Sigmoid colon (tissue), 7 donors: ENCODE measurements around the gene ANGPTL8. TPM values are rescaled to one million over a fixed set of nuclear protein-coding genes. Genes with fewer than 3 reads are reported as not detected.

Source experiments
- DNase-seq: peaks from one replicate; pipeline ENCODE4 v3.0.0-alpha.2; 2019
- H3K27ac ChIP-seq, 4 donors: fragments of 200-600 bp; sonication (generic); one replicate each; pipeline ENCODE4 v1.5.1; 2016 to 2019; ENCODE audit warnings: mild to moderate bottlenecking in 1 of 4
- H3K27me3 ChIP-seq, 3 donors: fragments of 200-600 bp; sonication (generic); one replicate each; pipeline ENCODE4 v1.5.1; 2019; ENCODE audit warnings: mild to moderate bottlenecking in 1 of 3
- H3K36me3 ChIP-seq, 4 donors: fragments of 200-600 bp; sonication (generic); one replicate each; pipeline ENCODE4 v1.5.1; 2016 to 2019
- H3K4me1 ChIP-seq, 4 donors: fragments of 200-600 bp; sonication (generic); one replicate each; pipeline ENCODE4 v1.5.1; 2017 to 2019
- H3K4me3 ChIP-seq, 4 donors: fragments of 200-600 bp; sonication (generic); one replicate each; pipeline ENCODE4 v1.5.1; 2017 to 2019; ENCODE audit warnings: mild to moderate bottlenecking in 2 of 4, moderate library complexity in 1 of 4
- H3K9me3 ChIP-seq, 4 donors: fragments of 200-600 bp in 3 of 4; sonication (generic) in 3 of 4; one replicate each; pipeline versions ENCODE4 v1.5.1 to v1.6.1; 2013 to 2019
- CTCF ChIP-seq, 4 experiments: fragments of 450-650 bp in 3 of 4; fragments of 200-600 bp in 1 of 4; IDR thresholded peaks; one replicate each; pipeline ENCODE4 v1.5.1; 2016 to 2019; ENCODE audit warnings: antibody characterized with exemption in 4 of 4, mild to moderate bottlenecking in 3 of 4, moderate library complexity in 2 of 4
- EP300 ChIP-seq, 4 donors: sonication (generic); formaldehyde crosslinking; IDR thresholded peaks; one replicate each; pipeline ENCODE4 v1.6.1; 2017; ENCODE audit warnings: antibody characterized with exemption in 4 of 4
- POLR2A ChIP-seq, 2 donors: fragments of 450-650 bp; IDR thresholded peaks; one replicate each; pipeline ENCODE4 v1.6.1; 2016; ENCODE audit warnings: antibody characterized with exemption in 2 of 2, mild to moderate bottlenecking in 2 of 2, moderate library complexity in 2 of 2
- POLR2AphosphoS5 ChIP-seq, 4 donors: sonication (generic); formaldehyde crosslinking; IDR thresholded peaks; one replicate each; pipeline ENCODE4 v1.6.1; 2017; ENCODE audit warnings: antibody characterized with exemption in 4 of 4
- WGBS, 2 donors: extraction: QIAGEN DNeasy Blood & Tissue Kit; methylation state at CpG; one replicate each; pipeline ENCODE4 v1.1.7; 2013; 5-methylcytosine and 5-hydroxymethylcytosine counted together
- intact Hi-C: fragments of 100-400 bp; cut with DNase I; formaldehyde crosslinking; loops from one replicate; pipeline ENCODE4 v1.15.1; 2023
- polyA plus RNA-seq, 3 donors: library from polyadenylated mRNA; stranded (reverse); fragments of 200-250 nt; gene quantifications; one replicate each; pipeline ENCODE4 v1.2.3, GENCODE V29; 2013
- total RNA-seq, 4 donors: library from RNA; depleted of rRNA; stranded (reverse); fragments of >200 nt; gene quantifications; one replicate each; pipeline ENCODE4 v1.1.0, GENCODE V29; 2016
- donor health status: healthy with polysubstance abuse.
- donor health status: Bipolar disorder and iron deficiency.
- donor health status: healthy.

The ANGPTL8 gene
- total and polyA plus RNA-seq, 7 donors: 8.1 TPM; not detected in 6

DNA sequence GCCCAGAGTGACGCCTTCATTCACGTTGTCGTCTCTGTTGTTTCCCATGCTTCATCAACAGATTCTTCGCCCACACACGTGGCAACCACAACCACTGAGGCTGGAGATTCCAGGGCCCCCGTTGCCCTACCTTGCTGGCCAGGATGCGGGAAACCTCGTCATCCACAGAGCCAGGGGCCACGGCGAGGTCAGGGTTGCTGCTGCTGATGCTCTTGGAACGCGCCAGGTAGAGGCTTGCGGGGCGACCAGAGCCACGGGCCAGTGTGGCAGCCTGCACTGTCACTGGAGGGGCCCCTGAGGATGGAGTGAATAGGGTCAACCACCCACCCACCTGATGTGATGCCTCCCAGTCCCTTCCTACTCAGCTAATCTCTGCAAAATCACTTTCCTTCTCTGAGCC is 6.3 kb upstream of the ANGPTL8 start:
- no peak for DNase-seq
- H3K9me3 ChIP-seq: no peaks in the 10 kb centered on the region
- H3K27ac ChIP-seq: no peak overlapping the region
- peaks cover 0 to 50% (median 7%) of the 10 kb centered on the region in 4 donors for H3K36me3 ChIP-seq
- intact Hi-C loops: no loop called here
- TF ChIP-seq EP300 (IDR thresholded peaks at IDR 0.05): no peak
- no peak overlapping the region for H3K4me3 ChIP-seq
- no peaks in the 10 kb centered on the region for H3K27me3 ChIP-seq
- no peaks in the 10 kb centered on the region for H3K4me1 ChIP-seq
- WGBS, 2 donors: 90 to 92% methylated on average over 15 of the region's 15 CpGs

DNA sequence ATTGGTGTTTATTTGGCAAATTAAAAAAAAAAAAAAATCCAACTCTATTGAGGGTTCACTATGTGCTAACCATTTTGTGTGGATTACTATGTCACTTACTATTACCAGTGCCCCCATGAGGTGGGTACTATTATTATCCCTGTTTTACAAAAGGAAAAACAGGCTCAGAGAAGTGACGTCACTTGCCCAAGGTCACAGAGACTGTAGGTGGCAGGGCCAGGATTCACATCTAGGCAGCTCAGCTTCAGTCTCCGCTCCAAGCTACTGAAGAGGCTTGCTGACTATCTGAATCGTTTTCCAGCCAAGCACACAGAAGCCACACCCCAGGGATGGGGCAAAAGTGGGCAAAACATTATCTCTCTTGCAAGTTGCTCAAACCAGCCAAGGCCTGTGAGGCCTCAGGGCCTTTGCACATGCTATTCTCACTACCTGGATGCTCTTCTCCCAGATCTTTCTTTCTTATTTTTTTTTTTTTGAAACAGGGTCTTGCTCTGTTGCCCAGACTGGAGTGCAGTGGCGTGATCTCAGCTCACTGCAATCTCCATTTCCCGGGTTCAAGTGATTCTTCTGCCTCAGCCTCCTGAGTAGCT is 4.8 kb upstream of the ANGPTL8 start:
- Histone ChIP-seq H3K4me1 (no peaks in the 10 kb centered on the region), H3K9me3 (peaks cover 0 to 2% (median 0%) of the 10 kb centered on the region in 4 donors), H3K4me3 (no peak overlapping the region), H3K36me3 (peaks cover 0 to 44% (median 7%) of the 10 kb centered on the region in 4 donors), H3K27ac (no peak overlapping the region), H3K27me3 (no peaks in the 10 kb centered on the region)
- intact Hi-C loops: no loop called here
- no peak for DNase-seq
- WGBS, 2 donors: 87 to 90% methylated on average over 5 of the region's 5 CpGs
- TF ChIP-seq POLR2AphosphoS5 (IDR thresholded peaks at IDR 0.05) (no peak), EP300 (IDR thresholded peaks at IDR 0.05) (no peak), CTCF (IDR thresholded peaks at IDR 0.05) (no peak), POLR2A (IDR thresholded peaks at IDR 0.05) (no peak)

DNA sequence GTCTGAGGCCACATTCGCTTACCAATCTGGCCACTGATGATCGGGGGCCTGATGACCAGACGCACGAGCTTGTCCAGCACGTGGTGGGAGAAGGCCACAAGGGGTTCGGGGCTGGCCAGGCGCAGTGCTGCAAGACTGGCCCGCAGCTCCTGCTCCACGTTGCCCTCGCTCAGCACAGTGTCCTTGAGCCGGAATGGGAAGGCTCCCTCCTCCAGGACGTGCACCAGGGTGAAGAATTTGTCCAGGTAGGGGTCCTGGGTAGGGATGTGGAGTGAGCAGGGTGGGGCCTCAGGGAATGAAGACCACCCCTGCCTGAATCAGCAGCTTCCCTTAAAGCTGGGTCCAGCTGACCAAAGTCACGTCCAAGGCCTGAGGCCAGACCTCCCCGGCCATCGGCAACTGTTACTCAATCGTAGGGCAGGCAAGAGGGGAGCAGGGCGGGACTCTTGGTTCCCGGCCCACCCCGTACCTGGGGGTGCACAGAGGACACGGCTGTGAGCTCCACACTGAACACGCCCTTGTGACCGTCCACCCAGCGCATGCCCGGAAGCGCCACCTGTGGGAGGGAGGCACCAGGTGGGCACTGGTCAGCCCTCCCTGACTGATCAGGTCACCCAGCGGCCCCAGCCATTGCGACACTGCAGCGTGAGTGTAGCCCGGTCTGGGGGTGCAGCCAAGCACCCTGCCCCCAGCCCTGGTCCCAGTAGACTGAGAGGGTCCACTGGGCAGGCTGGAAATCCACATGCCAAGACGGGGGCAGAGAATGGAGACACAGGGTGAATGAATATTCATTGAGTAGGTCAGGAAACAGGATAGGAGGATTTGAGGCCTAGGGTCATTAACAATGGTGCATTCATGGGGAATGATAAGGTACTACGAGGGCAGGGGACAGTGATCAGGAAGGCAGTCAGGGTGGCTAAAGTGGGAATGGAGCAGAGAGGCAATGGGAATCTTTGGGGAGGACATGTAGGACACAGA is 2.8 kb upstream of the ANGPTL8 start:
- no peak for DNase-seq
- H3K27me3 ChIP-seq: no peaks in the 10 kb centered on the region
- H3K4me3 ChIP-seq: no peak overlapping the region
- H3K4me1 ChIP-seq: no peaks in the 10 kb centered on the region
- intact Hi-C loops: no loop called here
- WGBS, 2 donors: 93 to 94% methylated on average over 31 of the region's 31 CpGs
- H3K36me3 ChIP-seq: peaks cover 0 to 46% (median 7%) of the 10 kb centered on the region in 4 donors
- no peak overlapping the region for H3K27ac ChIP-seq
- peaks cover 0 to 2% (median 0%) of the 10 kb centered on the region in 4 donors for H3K9me3 ChIP-seq
- TF ChIP-seq POLR2A (IDR thresholded peaks at IDR 0.05): no peak
- TF ChIP-seq POLR2AphosphoS5 (IDR thresholded peaks at IDR 0.05): no peak
- no peak for TF ChIP-seq EP300 (IDR thresholded peaks at IDR 0.05)
- TF ChIP-seq CTCF (IDR thresholded peaks at IDR 0.05): no peak

DNA sequence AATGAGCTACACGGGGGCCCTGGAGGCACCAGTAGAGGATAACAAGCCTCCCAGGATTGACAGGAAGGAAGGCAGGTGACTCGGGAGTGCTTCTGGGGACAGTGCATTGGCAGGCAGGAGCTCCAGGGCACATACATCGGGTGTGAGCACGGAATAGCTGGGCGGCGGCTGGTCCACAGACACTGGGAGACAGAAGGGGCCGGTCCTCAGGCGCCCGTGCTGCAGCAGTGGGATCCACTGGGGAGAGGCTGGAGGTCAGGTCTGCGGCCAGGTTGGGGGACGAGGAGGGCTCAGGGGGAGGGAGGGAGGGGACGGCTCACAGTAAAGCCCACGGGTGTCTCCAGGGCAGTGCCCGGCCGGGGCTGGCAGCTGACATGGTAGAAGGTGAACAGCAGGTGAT is 2.1 kb upstream of the ANGPTL8 start:
- no peak overlapping the region for H3K4me3 ChIP-seq
- no peak for DNase-seq
- WGBS, 2 donors: 84 to 89% methylated on average over 15 of the region's 15 CpGs
- no peaks in the 10 kb centered on the region for H3K4me1 ChIP-seq
- H3K27ac ChIP-seq: no peak overlapping the region
- H3K27me3 ChIP-seq: no peaks in the 10 kb centered on the region
- peaks cover 0 to 41% (median 4%) of the 10 kb centered on the region in 4 donors for H3K36me3 ChIP-seq
- TF ChIP-seq CTCF (IDR thresholded peaks at IDR 0.05): no peak
- no peak for TF ChIP-seq EP300 (IDR thresholded peaks at IDR 0.05)
- no peak for TF ChIP-seq POLR2AphosphoS5 (IDR thresholded peaks at IDR 0.05)
- no peak for TF ChIP-seq POLR2A (IDR thresholded peaks at IDR 0.05)
- peaks cover 0 to 2% (median 0%) of the 10 kb centered on the region in 4 donors for H3K9me3 ChIP-seq
- intact Hi-C loops: no loop called here

DNA sequence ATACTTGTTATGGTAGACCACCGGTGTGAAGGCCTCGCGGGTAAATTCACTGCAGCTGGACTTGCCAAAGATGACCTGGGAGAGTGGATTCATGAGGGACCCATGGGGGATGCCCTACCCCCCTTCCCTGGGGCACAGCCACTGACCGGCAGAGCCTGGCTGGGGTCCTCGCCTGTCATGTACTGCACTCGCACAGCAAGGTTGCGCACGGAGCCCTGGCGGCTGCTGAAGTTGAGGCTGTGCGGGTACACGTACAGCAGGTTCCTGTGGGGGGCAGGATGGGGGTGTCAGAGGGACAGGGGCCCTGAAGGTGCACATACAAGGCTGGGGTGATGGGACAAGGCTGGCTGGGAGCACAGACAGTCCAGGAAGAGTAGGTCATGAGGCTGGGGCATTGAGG is 1.4 kb upstream of the ANGPTL8 start:
- TF ChIP-seq CTCF (IDR thresholded peaks at IDR 0.05) (no peak), POLR2AphosphoS5 (IDR thresholded peaks at IDR 0.05) (no peak), POLR2A (IDR thresholded peaks at IDR 0.05) (no peak), EP300 (IDR thresholded peaks at IDR 0.05) (no peak)
- DNase-seq: no peak
- intact Hi-C loops: no loop called here
- no peak overlapping the region for H3K27ac ChIP-seq
- peaks cover 0 to 2% (median 0%) of the 10 kb centered on the region in 4 donors for H3K9me3 ChIP-seq
- H3K4me1 ChIP-seq: peaks cover 0 to 2% (median under 1%) of the 10 kb centered on the region in 4 donors
- WGBS, 2 donors: 89 to 96% methylated on average over 11 of the region's 11 CpGs
- no peak overlapping the region for H3K4me3 ChIP-seq
- H3K27me3 ChIP-seq: no peaks in the 10 kb centered on the region
- peaks cover 0 to 34% (median 0%) of the 10 kb centered on the region in 4 donors for H3K36me3 ChIP-seq
